CD4-positive, alpha-beta T cell treated with Interleukin-15 for 4 hours (primary cell): Measurements from ENCODE around the gene TMPO.
"Not testable (repeated sequence)": the region's sequence is repeated elsewhere in the genome, so short reads cannot be mapped to it uniquely, and the experiment has no call there.

Experiments
- DNase-seq: peaks from one replicate; pipeline ENCODE4 v3.0.0-alpha.2; 2020; ENCODE audit warnings: low spot score

The TMPO gene

GRCh38 chr12:98578821-98579220, 63.4 kb downstream of the TMPO start:
- no peak for DNase-seq

GRCh38 chr12:98579347-98579746, 64.0 kb downstream of the TMPO start:
- DNase-seq: no peak

GRCh38 chr12:98579835-98580234, 64.4 kb downstream of the TMPO start:
- no peak for DNase-seq

GRCh38 chr12:98580695-98581094, 65.3 kb downstream of the TMPO start:
- DNase-seq: no peak

GRCh38 chr12:98581101-98581500, 65.7 kb downstream of the TMPO start:
- no peak for DNase-seq

- DNase-seq: no peak
Measured at GRCh38 chr12:98582093-98582492, 66.7 kb downstream of the TMPO start.

GRCh38 chr12:98587084-98587483, 71.7 kb downstream of the TMPO start:
- DNase-seq: no peak

GRCh38 chr12:98591209-98591608, 75.8 kb downstream of the TMPO start:
- no peak for DNase-seq

- no peak for DNase-seq
Measured at GRCh38 chr12:98592825-98593322, 77.5 kb downstream of the TMPO start.

- peak; percentile 95 for DNase-seq
Measured at GRCh38 chr12:98593351-98594049, 78.1 kb downstream of the TMPO start, which contains the start of gene SLC25A3. TSS of gene SLC25A3 (plus strand) at chr12:98593686. CDS start at chr12:98593979, 293 bp downstream.

GRCh38 chr12:98594050-98594835, 78.9 kb downstream of the TMPO start:
- DNase-seq: peak; percentile 13

GRCh38 chr12:98595243-98595988, 80.0 kb downstream of the TMPO start:
- DNase-seq: no peak

- not testable (repeated sequence) for DNase-seq
Measured at GRCh38 chr12:98597313-98597712, 81.9 kb downstream of the TMPO start.
